NT2/D1 (cell line): ENCODE results near the gene TSHR.

ENCODE experiments used
- SUZ12 ChIP-seq: IDR thresholded peaks from 2 replicates; pipeline ENCODE4 v1.6.1; 2011; ENCODE audit not compliant: insufficient read length, insufficient read depth; ENCODE audit errors: extremely low read depth
- YY1 ChIP-seq: IDR thresholded peaks from 2 replicates; pipeline ENCODE4 v1.6.1; 2011; ENCODE audit not compliant: insufficient read length, insufficient read depth
- ZNF274 ChIP-seq: IDR thresholded peaks from 2 replicates; pipeline ENCODE4 v1.6.1; 2011; ENCODE audit warnings: mild to moderate bottlenecking, low read depth, low read length

DNA sequence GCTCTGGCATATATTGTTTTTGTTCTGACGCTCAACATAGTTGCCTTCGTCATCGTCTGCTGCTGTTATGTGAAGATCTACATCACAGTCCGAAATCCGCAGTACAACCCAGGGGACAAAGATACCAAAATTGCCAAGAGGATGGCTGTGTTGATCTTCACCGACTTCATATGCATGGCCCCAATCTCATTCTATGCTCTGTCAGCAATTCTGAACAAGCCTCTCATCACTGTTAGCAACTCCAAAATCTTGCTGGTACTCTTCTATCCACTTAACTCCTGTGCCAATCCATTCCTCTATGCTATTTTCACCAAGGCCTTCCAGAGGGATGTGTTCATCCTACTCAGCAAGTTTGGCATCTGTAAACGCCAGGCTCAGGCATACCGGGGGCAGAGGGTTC lies 188.4 kb downstream of the TSHR start:
- TF ChIP-seq YY1 (no peak), ZNF274 (no peak), SUZ12 (no peak)
